Stimulated activated CD8-positive, alpha-beta memory T cell treated with anti-CD3 and anti-CD28 coated beads, Interleukin-4, amount 100 ng/mL, for 1 hour (primary cell): Measurements from ENCODE around the gene KLHL26.
"Not testable (repeated sequence)": the region's sequence is repeated elsewhere in the genome, so short reads cannot be mapped to it uniquely, and the experiment has no call there.

ENCODE experiments used
- DNase-seq, 2 donors: peaks; one replicate each; pipeline ENCODE4 v3.0.0-alpha.2; 2020; ENCODE audit warnings: low read depth in 2 of 2, low spot score in 1 of 2

KLHL26 gene

DNA sequence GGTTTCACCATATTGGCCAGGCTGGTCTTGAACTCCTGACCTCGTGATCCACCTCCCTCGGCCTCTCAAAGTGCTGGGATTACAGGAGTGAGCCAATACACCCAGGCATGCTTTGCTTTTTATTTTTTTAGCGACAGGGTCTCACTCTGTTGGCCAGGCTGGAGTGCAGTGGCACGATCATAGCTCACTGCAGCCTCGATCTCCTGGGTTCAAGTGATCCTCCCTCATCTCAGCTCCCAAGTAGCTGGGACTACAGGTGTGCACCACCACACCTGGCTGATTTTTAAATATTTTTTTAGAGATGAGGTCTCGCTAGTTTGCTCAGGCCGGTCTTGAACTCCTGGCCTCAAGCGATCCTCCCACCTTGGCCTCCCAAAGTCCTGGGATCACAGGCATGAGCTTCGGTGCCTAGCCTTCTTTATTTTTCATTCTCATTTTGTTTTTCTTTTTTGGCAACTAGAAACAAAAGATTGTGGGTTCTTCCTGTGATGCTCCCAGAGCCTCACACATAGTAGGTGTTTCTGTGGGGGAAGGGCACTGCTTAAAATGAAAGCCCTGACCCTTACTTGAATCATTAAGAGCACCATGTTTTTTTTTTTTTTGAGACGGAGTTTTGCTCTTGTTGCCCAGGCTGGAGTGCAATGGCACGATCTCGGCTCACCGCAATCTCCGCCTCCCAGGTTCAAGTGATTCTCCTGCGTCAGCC is 36.0 kb upstream of the KLHL26 start:
- DNase-seq, result not testable (repeated sequence)

DNA sequence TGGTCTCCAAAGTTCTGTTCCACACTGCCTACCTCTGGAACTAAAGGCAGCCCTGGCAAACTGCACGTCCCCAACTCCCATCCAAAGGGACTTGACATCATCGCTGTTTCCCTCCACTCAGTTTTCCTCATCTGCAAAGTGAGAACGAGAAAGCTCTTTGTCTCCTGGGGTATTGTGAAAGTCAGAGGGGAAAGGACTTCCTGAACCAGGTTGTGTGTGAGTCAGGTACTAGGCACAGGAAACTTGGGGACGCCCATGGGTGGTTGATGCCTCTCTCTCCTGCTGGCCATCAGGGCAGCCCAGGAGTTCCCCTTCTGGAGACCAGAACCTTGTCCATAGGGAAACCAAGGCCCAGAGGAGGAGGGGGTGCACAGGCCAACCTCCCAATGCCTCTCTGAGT is 35.0 kb upstream of the KLHL26 start:
- no peak for DNase-seq

DNA sequence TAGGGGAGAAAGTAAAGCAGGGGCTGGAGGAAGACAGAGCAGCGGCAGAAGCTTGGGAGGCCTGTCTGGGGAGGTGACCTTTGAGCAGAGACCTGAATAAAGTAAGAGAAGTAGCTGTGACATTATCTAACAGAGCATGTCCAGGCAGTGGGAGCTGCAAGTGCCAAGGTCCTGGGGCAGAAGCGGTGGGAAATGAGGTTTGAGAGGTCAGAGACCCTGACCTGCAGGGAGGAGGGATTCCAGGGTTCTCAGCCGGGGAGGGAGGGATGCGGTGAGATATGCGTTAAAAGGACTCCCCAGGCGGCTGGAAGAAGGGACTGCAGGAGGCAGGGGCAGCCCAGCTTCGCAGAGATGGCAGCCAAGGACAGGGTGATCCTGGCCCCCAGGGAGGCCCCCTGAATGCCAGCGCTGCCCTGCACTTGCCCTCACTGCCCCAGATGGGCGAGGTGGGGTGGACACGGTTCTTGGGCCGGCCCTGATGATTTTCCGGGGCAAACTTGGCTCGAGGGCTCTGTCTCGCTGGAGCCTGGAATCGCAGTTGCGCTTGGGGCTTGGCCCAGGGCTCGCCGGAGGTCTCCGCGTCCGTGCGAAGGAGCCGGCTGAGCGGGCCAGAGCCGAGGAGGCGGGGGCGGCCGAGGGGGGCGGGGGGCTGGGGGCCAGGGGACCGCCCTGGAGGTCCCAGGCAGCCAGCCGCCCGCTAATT is 33.4 kb upstream of the KLHL26 start:
- no peak for DNase-seq

DNA sequence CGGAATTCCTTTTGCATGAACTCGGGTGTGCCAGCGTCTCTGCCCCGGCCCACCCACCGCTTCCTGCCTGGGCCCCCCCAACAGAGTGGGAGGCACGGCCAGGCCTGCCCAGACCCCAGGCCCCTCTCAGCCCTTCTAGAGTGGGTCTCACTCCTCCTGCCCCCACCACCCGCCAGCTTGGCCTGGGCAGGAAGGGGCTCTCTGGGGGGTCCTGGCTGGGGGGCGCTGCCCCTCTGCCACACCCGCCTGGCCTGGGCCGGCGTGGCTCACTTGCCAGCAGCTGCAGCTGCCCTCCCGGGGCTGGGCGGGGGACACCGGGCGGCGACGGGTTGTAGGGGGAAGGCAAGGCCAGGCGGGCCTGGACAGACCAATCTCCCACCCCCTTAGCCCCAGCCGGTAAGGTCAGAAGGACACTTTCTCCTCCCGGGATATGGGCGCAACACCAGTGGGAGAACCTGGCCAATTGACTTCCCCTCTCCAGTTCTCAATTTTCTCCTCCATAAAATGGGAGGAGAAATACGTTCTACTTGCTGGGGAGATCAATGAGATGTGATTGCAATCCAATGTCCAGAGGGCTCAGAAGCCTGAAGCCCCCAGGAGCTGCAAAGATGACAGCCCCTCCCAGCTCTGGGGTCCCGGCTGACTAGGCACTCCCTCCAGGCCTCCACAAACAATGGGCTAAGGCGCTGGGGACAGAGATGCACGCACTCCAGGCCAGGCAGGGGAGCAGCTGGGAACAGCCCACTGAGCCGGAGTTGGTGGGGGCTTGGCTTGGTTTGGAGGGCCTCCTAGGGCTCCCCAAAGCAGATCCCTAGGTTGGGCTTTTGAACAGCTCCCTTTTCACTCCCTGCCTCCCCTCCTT is 32.6 kb upstream of the KLHL26 start:
- no peak for DNase-seq

DNA sequence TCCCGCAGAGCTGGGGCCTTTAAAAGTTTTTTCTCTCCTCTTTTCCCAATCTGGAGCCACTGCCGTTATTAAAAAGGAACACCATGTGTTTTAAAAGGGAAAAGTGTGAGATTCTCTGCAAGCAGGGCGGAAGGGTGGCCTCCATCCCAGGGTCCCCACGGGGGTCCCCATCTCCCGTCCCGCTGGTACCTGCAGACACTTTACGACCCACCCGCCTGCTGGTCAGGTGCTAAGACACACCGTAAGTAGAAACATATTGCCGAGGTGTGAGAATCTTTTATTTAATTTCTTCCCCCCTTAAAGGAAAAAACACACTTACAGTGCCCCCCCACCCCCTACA is 32.0 kb upstream of the KLHL26 start:
- DNase-seq, result no peak

GRCh38 chr19:18605196-18605545 is 31.7 kb upstream of the KLHL26 start:
- DNase-seq, result no peak

DNA sequence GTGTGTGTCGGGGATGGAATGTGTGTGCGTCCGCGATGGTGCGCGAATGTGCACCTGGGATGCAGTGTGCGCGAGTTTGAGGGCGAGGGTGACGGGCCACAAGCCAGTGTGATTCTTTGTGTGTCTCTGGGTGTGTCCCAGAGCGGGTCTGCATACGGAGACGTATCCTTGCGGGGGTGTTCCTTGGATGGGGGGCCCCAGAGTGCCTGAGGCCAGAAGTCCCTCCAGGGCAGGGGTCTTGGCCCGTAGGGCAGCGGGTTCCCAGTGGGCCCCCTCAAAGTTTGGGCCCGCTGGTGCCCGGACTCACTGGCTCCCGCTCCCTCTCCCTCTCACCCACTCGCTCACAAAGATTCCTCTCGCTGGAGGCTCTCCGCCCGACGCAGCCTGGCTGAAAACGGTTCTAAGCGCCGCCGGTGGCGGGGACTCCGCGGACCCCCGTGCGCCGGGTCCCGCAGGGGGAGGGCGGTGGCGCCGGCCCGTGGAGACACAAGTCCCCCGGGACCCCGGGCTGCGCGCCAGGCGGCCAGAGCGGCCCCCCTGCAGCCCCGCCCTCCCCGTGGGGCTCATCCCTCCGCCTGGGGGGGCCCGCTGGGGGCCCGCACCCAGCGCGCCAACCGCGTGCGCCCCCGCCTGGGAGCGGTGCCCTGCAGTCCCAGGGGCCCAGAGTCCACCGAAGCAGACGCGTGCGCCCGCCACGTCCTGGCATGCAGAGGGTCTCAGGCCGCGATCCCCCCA is 31.1 kb upstream of the KLHL26 start:
- no peak for DNase-seq

GRCh38 chr19:18606281-18607225 is 30.3 kb upstream of the KLHL26 start, which contains the start of gene CRLF1:
Gene CRLF1, minus strand, starts transcription at chr19:18606799. Its CDS starts 143 bp downstream, at chr19:18606656.
- no peak for DNase-seq

GRCh38 chr19:18607226-18608101 is 29.4 kb upstream of the KLHL26 start:
- no peak for DNase-seq

DNA sequence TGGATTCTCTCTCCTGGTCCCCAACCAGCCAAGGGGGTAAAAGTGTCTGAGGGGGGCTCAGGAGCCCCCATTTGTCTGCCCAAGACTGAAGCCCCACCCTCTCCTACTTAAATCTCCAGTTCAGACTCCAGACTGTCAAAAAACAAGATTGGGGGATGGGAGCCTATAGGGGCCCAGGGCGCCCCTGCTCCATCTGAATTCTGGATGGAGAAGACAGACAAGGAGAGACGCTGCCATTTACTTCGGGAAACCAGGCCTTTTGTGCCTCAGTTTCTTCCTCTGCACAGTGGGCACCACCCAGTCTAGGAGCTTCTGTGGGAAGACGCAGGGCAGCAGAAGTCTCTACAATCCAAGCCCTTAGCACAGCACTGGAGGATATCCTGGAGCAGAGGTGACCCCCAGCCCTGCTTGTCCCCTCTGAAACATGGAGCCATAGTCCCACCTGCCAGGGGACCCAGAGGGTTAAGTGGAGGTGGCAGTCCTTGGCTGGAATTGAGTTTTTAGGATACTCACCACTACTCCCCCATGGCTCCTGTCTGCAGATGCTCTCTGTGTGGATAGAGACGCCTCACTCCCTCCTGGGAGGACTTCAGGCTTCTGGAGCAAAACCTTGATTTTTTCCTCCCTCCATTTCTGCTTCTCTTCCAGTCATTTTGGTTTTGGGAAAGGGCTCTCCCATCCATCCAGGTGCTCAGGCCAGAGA is 28.6 kb upstream of the KLHL26 start:
- DNase-seq, result no peak

DNA sequence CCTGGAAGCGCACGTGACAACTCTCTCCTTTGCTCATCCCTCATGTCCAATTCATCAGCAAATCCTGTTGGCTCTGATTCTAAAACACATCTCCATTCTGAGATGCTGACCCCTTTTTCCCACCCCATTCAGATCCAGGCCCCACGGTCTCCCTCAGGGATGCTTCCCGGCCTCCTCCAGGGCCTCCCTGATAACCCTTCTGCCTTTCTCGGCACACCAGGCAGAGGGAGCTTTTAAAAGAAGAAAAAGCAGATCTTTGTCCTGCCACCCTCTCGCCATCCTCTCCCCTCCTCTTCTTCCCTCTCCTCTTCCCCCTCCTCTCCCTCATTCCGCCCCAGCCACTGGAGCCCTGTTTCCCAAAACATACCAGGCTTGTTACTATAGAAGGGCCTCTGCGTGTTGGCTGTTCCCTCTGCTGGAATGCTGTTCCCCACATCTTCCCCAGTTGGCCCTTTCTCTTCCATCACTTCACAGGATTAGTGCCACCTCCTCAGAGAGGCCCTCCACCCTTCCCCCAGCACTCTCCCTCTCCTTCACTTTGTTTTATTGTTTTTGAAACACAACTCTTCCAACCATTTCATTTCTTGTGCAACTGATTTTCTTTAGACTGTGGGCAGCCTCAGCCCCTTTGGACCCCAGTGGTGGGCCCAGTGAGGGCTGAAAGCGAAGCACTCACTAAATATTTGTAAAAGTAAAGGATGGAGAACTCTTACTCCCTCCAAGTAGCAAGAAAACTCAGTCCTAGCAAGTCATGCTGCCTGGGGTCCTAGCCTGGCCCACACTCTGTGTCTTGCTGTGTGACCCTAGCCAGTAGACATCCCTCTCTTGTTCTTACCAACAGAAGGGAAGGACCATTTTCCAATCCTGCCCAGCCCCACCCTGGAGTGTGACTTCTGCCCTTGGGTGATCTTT is 27.8 kb upstream of the KLHL26 start:
- DNase-seq, result no peak

- DNase-seq, result no peak
These were observed 27.1 kb upstream of the KLHL26 start for GRCh38 chr19:18609717-18610051.

- no peak for DNase-seq
These were observed 26.6 kb upstream of the KLHL26 start for GRCh38 chr19:18610245-18610555.

GRCh38 chr19:18610556-18611326 is 26.1 kb upstream of the KLHL26 start:
- no peak for DNase-seq

GRCh38 chr19:18611327-18612050 is 25.3 kb upstream of the KLHL26 start:
- no peak for DNase-seq

GRCh38 chr19:18612051-18612771 is 24.6 kb upstream of the KLHL26 start:
- DNase-seq, result no peak
